HG03565 (cell line): ENCODE results near the gene CSRP1.

Experiments
- ATAC-seq: cut with Tn5 transposase; IDR thresholded peaks from one replicate; pipeline ENCODE4 v1.9.1; 2021; ENCODE audit warnings: mild to moderate bottlenecking, moderate library complexity; ENCODE audit not compliant: unreplicated experiment

CSRP1 gene

DNA sequence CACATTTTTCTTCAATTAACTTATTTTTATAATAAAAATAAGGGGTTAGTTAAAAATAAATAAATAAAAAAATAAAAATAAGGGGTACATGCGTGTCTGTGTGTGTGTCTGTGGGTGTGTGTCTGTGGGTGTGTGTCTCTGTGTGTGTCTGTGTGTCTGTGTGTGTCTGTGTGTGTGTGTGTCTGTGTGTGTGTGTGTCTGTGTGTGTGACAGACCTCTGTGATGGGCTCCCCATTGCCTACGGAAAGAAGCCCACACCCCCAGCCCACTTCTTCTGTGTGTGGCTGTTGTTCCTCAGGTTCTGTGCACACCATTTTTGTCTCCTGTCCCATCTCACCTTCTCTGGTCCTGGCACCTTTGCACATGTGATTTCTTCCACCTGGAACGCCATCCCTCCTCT, 47.9 kb downstream of the CSRP1 start:
- ATAC-seq, result no peak

- no peak for ATAC-seq
Measured at GRCh38 chr1:201457508-201457960, 49.4 kb downstream of the CSRP1 start.

GRCh38 chr1:201456499-201457309, 50.2 kb downstream of the CSRP1 start:
- no peak for ATAC-seq

DNA sequence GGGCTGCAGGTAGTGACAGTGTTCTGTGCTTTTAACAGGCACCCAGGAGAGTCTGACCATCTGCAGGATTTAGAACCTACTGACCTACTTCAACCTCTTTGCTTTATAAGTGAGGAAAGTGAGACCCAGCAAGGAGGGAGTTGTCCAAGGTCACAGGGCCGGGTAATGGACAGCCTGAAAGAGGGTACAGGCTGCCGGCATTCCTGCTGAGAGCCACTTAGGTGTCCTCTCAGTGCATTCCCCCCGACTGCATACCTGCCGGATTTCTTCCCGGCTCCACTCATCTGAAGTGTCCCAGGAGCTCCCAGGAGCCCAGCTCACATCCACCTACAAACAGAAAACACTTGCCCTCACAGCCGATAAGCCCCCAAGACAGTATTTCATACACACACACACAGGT, 51.8 kb downstream of the CSRP1 start:
- no peak for ATAC-seq

DNA sequence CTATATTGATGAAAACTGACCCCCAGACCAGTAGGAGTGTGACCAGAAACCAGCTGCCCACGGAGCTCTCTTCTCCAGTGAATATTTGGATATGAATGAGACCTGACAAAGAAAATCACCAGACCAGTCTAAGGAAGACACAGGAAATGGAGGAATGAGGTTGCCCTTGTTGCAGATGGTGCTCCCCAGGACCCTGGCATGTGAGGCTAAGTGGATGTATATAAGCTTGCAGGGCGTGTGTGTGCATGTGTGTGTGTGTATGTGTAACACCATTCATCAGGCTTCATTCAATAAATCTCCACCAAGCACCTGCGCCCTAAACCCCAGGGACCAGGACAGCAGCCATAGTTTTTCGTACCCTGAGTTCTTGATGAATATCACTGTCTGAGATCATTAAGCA, 52.3 kb downstream of the CSRP1 start:
- ATAC-seq, result no peak

- ATAC-seq, result no peak
Measured at GRCh38 chr1:201452866-201453265, 54.1 kb downstream of the CSRP1 start.

DNA sequence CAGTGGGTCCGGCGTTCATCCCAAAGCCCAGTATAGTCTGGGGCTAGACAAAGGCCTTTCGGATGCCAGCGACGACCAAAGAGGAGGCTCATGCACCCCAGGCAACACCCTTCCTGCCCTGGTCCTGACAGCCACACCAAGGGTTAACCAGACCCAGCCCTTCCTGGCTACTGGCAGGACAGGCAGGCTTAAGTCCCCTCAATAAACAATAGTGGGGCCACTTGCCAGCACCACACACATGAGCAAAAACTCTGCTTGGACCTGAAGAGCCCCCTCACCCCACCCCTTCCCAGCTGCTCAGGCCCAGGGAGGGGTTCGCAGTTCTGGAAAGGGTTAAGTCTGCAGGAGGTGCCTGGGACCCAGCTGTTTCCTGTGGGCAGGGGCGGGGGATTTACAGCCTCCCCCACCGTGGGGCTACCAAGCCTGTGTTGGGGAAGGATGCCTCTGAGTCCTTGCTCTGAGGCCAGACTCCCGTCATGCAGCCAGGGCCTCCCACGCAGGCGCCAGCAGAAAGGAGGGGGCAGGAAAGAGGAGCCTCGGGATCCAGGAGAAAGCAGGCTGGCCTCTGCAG, 56.1 kb downstream of the CSRP1 start:
- ATAC-seq, result no peak

- no peak for ATAC-seq
Measured at GRCh38 chr1:201448990-201449389, 57.9 kb downstream of the CSRP1 start.

DNA sequence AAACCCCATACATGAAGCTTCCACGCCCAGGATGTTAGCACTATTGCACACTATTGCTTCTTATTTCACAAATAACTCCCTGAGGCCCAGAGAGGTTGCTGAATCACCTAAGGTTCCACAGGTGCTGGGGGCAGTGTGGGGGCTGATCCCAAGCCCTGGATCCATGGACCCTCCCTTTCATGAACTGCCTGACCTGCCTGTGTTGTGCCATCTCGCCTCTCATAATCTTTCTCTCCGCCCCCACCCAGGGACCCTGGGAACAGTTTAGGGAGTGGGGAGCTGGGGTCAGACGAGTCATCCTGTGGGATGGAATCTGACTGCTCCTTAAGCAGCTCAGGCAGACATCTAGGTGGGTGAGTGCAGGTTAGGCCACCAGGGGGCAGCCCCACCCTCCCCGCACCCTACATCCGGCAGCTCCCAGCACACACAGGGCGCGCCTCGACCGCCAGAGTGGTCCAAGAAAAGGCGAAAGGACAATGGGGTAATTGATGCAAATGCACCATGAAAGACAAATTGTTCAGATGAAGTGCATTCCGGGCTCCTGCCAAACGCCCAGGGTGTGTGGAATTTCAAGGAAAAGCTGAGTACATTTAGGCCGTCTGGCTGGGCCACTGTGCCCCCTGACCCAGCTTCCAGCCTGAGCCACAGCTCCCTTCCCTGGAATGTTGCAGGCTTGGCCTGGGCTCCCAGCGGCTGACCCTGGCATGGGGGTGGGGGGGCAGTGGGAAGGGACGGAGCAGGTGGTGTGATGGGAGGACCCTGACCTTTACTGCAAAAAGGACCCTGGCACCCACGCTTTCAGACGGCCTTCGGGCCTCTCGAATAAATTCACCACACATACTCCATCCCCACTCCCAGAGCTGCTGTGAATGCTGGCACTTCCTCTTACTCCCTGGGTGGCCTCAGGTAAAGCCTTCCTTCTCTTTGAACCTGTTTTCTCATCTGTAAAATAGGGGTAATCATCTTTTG, 58.7 kb downstream of the CSRP1 start:
- peak; percentile 75 for ATAC-seq

GRCh38 chr1:201445310-201445709, 61.6 kb downstream of the CSRP1 start:
- no peak for ATAC-seq

DNA sequence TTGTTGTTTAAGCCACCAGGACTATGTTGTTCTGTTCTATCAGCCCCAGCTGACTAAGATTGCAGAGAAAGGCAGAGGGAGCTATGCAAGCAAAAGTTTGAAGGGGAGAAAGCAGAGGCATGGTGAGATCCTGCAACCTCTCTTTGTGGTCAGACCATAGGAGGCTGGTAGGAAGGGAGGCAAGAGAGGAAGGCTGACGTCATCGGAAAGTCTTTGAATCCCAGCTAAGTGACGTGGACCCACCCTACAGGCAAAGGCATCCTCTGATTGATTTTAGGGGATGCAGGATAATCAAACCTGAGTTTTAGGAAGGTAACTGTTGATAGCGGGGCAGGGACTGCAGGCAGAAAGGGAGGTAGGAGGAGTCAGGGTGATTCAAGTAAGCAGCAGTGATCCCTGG, 62.1 kb downstream of the CSRP1 start:
- ATAC-seq, result no peak

GRCh38 chr1:201443747-201444146, 63.2 kb downstream of the CSRP1 start:
- no peak for ATAC-seq

DNA sequence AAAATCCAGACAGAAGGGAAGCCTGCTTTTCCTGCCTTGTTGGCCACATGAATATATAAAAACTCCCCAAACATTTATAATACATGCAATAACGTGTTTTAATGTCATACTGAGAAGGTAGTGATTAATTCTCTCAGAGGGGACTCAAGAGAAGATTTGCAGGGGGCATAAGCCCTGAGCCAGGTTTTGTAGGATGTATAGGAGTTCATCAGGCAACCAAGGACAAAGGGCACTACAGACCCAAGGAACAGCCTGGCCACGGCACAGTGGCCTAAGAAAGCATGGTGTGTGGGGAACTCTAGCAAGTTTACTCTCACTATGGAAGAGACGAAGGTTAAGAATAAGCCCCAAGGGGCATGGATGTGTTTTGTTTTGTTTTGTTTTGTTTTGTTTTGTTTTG, 70.0 kb downstream of the CSRP1 start:
- no peak for ATAC-seq

GRCh38 chr1:201436393-201436792, 70.5 kb downstream of the CSRP1 start:
- ATAC-seq, result no peak

- ATAC-seq, result no peak
Measured at GRCh38 chr1:201434266-201434665, 72.7 kb downstream of the CSRP1 start.

GRCh38 chr1:201433609-201434008, 73.3 kb downstream of the CSRP1 start:
- no peak for ATAC-seq
